Body of pancreas (tissue), 4 donors: ENCODE results near the gene ASIC2.

Source experiments
- POLR2A ChIP-seq, 3 donors: fragments of 450-650 bp; IDR thresholded peaks; one replicate each; pipeline ENCODE4 v1.6.1; 2016; ENCODE audit warnings: antibody characterized with exemption in 3 of 3, mild to moderate bottlenecking in 2 of 3
- TF ChIP-seq, protein P1 (sequence below), 7 experiments: fragments of 450-650 bp in 4 of 7; fragments of 200-600 bp in 3 of 7; sonication (generic) in 3 of 7; IDR thresholded peaks; one replicate each; pipeline ENCODE4 v1.5.1; 2016 to 2019; ENCODE audit warnings: antibody characterized with exemption in 7 of 7

DNA sequence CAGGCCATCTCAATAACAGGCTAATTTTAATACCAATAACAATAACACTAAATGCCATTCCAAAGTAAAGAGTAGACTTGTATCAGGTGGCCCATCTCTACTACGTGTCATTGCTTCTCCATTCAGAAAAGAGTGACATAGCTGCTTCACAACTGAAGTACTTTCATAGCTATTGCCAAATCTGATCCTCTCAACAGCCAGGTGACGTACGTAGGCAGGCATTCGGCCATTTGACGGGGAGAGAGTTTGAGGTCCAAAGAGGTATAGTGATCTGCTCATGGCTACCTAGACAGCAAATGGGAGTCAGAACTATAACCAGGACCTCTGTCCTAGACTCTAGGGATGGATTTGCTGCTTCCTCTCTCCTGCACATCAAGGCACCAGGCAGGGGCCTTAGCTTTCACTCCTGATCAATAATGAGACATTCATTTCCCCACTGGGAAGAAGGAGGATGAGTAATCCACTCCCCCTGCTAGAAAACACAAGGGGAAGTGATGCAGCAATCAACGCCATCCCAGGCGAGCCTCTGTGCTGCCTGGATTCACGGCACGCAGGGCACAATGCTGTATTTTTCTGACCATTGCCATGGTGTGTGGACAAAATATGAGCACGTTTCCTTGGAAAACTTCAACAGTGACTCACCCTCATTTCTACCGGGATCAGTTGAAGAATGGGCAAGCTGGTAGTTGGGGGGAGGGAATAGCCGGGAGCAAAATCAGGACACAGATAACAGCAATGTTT lies 220.5 kb downstream of the ASIC2 start:
- no peak for TF ChIP-seq POLR2A (IDR thresholded peaks at IDR 0.05)
- TF ChIP-seq, protein P1, sequence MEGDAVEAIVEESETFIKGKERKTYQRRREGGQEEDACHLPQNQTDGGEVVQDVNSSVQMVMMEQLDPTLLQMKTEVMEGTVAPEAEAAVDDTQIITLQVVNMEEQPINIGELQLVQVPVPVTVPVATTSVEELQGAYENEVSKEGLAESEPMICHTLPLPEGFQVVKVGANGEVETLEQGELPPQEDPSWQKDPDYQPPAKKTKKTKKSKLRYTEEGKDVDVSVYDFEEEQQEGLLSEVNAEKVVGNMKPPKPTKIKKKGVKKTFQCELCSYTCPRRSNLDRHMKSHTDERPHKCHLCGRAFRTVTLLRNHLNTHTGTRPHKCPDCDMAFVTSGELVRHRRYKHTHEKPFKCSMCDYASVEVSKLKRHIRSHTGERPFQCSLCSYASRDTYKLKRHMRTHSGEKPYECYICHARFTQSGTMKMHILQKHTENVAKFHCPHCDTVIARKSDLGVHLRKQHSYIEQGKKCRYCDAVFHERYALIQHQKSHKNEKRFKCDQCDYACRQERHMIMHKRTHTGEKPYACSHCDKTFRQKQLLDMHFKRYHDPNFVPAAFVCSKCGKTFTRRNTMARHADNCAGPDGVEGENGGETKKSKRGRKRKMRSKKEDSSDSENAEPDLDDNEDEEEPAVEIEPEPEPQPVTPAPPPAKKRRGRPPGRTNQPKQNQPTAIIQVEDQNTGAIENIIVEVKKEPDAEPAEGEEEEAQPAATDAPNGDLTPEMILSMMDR (IDR thresholded peaks at IDR 0.05), result no peak
